ENCODE measurements around the gene SLC9A9.
"Not testable (repeated sequence)": the region's sequence is repeated elsewhere in the genome, so short reads cannot be mapped to it uniquely, and the experiment has no call there.

The SLC9A9 gene

DNA sequence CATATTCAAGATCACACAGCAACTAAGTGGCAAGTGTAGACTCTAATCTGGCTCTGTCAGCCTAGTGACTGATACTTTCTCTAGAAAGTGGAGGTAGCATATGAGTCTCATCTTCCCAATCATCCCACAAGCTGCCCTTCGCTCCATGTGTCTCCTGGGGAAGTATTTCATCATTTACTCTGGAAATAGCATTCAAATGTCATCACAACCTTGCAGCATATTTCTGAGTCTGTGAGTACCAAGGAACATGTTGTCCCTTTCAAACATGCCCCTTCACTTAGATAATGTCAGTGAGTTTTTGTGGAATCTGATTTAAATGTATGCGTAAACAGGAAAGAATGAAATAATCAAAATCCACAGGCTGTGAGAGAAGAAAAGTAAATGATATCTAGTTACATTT lies 322.9 kb downstream of the SLC9A9 start:
- no peaks in the 10 kb centered on the region for H3K79me1 ChIP-seq (ENCODE audit: low read length)
- H3K23ac ChIP-seq (ENCODE audit: low read length), result no peak overlapping the region
- no peak overlapping the region for H2AK5ac ChIP-seq (ENCODE audit: low read length)
- H3K4me1 ChIP-seq (ENCODE audit: control insufficient read depth, low read depth, low read length), result no peaks in the 10 kb centered on the region
- no peak overlapping the region for H2BK5ac ChIP-seq (ENCODE audit: low read length)
- H3K27ac ChIP-seq (ENCODE audit: low read depth, low read length), result no peak overlapping the region
- no peak overlapping the region for H3K4ac ChIP-seq (ENCODE audit: low read depth, low read length)
- no peak overlapping the region for H3K4me2 ChIP-seq (ENCODE audit: low read length)
- no peak overlapping the region for H3K4me3 ChIP-seq (ENCODE audit: low read length)
- no peak overlapping the region for H4K8ac ChIP-seq (ENCODE audit: low read depth, low read length)
- no CpG with 5 or more reads among the region's 2 CpGs for WGBS (ENCODE audit: extremely low coverage, insufficient coverage, low lambda C conversion rate)
- no peaks in the 10 kb centered on the region for H3K36me3 ChIP-seq (ENCODE audit: control insufficient read depth, insufficient read depth, low read length)
- H3K9ac ChIP-seq (ENCODE audit: low read length), result no peak overlapping the region
- peak; percentile 37 for DNase-seq
- H4K5ac ChIP-seq (ENCODE audit: low read length), result no peak overlapping the region
- no peak overlapping the region for H2BK15ac ChIP-seq (replicated peaks; ENCODE audit: low read depth)
- H3K18ac ChIP-seq (ENCODE audit: low read length), result no peak overlapping the region
- H3K56ac ChIP-seq (ENCODE audit: low read length), result no peak overlapping the region
- H3K79me2 ChIP-seq (ENCODE audit: control insufficient read depth, insufficient read depth, low read length), result no peaks in the 10 kb centered on the region
- no peak overlapping the region for H2BK120ac ChIP-seq (ENCODE audit: low read depth, low read length)
- H3K27me3 ChIP-seq (ENCODE audit: insufficient read depth, low read length, poor library complexity), result no peaks in the 10 kb centered on the region

DNA sequence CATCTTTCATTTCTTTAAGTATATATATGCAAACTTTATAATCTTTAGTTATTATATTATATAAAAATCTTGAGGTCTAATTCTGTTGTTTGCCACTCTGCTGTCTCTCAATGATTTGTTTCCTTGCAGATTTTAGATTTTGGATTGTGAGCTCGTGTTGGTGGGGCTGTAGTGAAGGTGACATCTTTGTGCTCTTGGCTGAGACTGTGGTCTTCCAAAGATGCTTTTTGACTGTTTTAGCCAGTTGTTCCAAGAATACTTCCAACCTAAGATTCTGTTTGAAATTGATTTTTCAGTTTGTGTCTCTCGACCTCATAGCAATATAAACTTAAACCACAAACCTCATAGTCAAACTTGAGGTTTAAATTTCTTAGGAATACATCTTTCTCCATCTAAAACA lies 326.5 kb downstream of the SLC9A9 start:
- Histone ChIP-seq H2BK120ac (ENCODE audit: low read depth, low read length) (no peak overlapping the region), H2BK5ac (ENCODE audit: low read length) (no peak overlapping the region), H3K27ac (ENCODE audit: low read depth, low read length) (no peak overlapping the region), H3K9ac (ENCODE audit: low read length) (no peak overlapping the region), H3K56ac (ENCODE audit: low read length) (no peak overlapping the region), H3K79me2 (ENCODE audit: control insufficient read depth, insufficient read depth, low read length) (no peaks in the 10 kb centered on the region), H3K36me3 (ENCODE audit: control insufficient read depth, insufficient read depth, low read length) (no peaks in the 10 kb centered on the region), H3K4me2 (ENCODE audit: low read length) (no peak overlapping the region), H3K27me3 (ENCODE audit: insufficient read depth, low read length, poor library complexity) (no peaks in the 10 kb centered on the region), H3K79me1 (ENCODE audit: low read length) (no peaks in the 10 kb centered on the region), H2AK5ac (ENCODE audit: low read length) (no peak overlapping the region), H2BK15ac (replicated peaks; ENCODE audit: low read depth) (no peak overlapping the region), H3K4ac (ENCODE audit: low read depth, low read length) (no peak overlapping the region), H4K8ac (ENCODE audit: low read depth, low read length) (no peak overlapping the region), H4K5ac (ENCODE audit: low read length) (no peak overlapping the region), H3K23ac (ENCODE audit: low read length) (no peak overlapping the region), H3K4me1 (ENCODE audit: control insufficient read depth, low read depth, low read length) (no peaks in the 10 kb centered on the region), H3K18ac (ENCODE audit: low read length) (no peak overlapping the region), H3K4me3 (ENCODE audit: low read length) (no peak overlapping the region)
- WGBS (ENCODE audit: extremely low coverage, insufficient coverage, low lambda C conversion rate), result no CpG with 5 or more reads among the region's 2 CpGs
- no peak for DNase-seq

DNA sequence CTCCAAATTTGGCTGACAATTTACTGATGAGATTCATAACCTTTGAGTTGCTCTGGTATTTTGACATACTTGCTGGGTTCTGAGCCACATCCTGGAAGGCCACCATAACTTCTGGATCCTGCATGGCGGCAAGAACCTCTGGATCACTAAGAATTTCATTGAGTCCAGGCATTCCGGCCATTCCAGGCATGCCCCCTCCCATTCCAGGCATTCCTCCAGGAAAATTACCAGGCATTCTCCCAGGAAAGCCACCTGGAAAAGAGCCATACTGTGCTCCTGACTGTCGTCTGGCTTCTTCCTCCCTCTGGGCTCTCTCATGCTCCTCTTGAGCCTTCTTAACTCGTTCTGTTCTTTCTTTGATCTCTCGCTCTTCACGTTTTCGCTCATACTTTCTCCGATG lies 331.1 kb downstream of the SLC9A9 start:
- H4K5ac ChIP-seq (ENCODE audit: low read length); H4K8ac ChIP-seq (ENCODE audit: low read depth, low read length); H3K56ac ChIP-seq (ENCODE audit: low read length); H3K4me1 ChIP-seq (ENCODE audit: control insufficient read depth, low read depth, low read length); H3K18ac ChIP-seq (ENCODE audit: low read length); H3K27me3 ChIP-seq (ENCODE audit: insufficient read depth, low read length, poor library complexity); H2BK15ac ChIP-seq (replicated peaks; ENCODE audit: low read depth); H3K4ac ChIP-seq (ENCODE audit: low read depth, low read length); H3K23ac ChIP-seq (ENCODE audit: low read length); H3K9ac ChIP-seq (ENCODE audit: low read length); H3K27ac ChIP-seq (ENCODE audit: low read depth, low read length); H3K4me3 ChIP-seq (ENCODE audit: low read length); H3K79me1 ChIP-seq (ENCODE audit: low read length); H2AK5ac ChIP-seq (ENCODE audit: low read length); H2BK120ac ChIP-seq (ENCODE audit: low read depth, low read length); H3K36me3 ChIP-seq (ENCODE audit: control insufficient read depth, insufficient read depth, low read length); H2BK5ac ChIP-seq (ENCODE audit: low read length); H3K4me2 ChIP-seq (ENCODE audit: low read length); H3K79me2 ChIP-seq (ENCODE audit: control insufficient read depth, insufficient read depth, low read length): not testable (repeated sequence)
- peak; percentile 79 for DNase-seq
- WGBS (ENCODE audit: extremely low coverage, insufficient coverage, low lambda C conversion rate), result no CpG with 5 or more reads among the region's 8 CpGs

DNA sequence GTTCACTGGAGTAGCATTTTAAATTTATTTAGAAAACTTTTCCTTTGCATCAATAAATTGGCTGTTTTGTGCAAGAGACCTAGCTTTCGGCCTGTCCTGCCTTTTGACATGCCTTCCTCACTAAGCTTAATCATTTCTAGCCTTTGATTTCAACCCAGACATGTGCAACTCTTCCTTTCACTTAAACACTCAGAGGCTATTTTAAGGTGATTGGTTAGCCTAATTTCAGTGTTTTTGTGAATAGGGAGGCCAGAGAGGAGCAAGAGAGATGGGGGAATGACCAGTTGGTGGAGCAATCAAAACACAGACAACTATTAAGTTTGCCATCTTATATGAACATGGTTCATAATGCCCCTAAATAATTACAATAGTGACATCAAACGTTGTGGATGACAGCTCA lies 333.4 kb downstream of the SLC9A9 start:
- H3K79me2 ChIP-seq (ENCODE audit: control insufficient read depth, insufficient read depth, low read length), result no peaks in the 10 kb centered on the region
- H3K27me3 ChIP-seq (ENCODE audit: insufficient read depth, low read length, poor library complexity), result no peaks in the 10 kb centered on the region
- H3K23ac ChIP-seq (ENCODE audit: low read length), result no peak overlapping the region
- H2BK5ac ChIP-seq (ENCODE audit: low read length), result no peak overlapping the region
- H3K79me1 ChIP-seq (ENCODE audit: low read length), result no peaks in the 10 kb centered on the region
- no peak for DNase-seq
- H4K8ac ChIP-seq (ENCODE audit: low read depth, low read length), result no peak overlapping the region
- H3K4me3 ChIP-seq (ENCODE audit: low read length), result no peak overlapping the region
- no peaks in the 10 kb centered on the region for H3K36me3 ChIP-seq (ENCODE audit: control insufficient read depth, insufficient read depth, low read length)
- H4K5ac ChIP-seq (ENCODE audit: low read length), result no peak overlapping the region
- no peak overlapping the region for H3K18ac ChIP-seq (ENCODE audit: low read length)
- no peak overlapping the region for H2BK120ac ChIP-seq (ENCODE audit: low read depth, low read length)
- H3K4me1 ChIP-seq (ENCODE audit: control insufficient read depth, low read depth, low read length), result no peaks in the 10 kb centered on the region
- no peak overlapping the region for H3K4ac ChIP-seq (ENCODE audit: low read depth, low read length)
- no CpG with 5 or more reads among the region's 2 CpGs for WGBS (ENCODE audit: extremely low coverage, insufficient coverage, low lambda C conversion rate)
- H2AK5ac ChIP-seq (ENCODE audit: low read length), result no peak overlapping the region
- no peak overlapping the region for H3K9ac ChIP-seq (ENCODE audit: low read length)
- no peak overlapping the region for H3K56ac ChIP-seq (ENCODE audit: low read length)
- no peak overlapping the region for H3K27ac ChIP-seq (ENCODE audit: low read depth, low read length)
- no peak overlapping the region for H3K4me2 ChIP-seq (ENCODE audit: low read length)
- no peak overlapping the region for H2BK15ac ChIP-seq (replicated peaks; ENCODE audit: low read depth)

DNA sequence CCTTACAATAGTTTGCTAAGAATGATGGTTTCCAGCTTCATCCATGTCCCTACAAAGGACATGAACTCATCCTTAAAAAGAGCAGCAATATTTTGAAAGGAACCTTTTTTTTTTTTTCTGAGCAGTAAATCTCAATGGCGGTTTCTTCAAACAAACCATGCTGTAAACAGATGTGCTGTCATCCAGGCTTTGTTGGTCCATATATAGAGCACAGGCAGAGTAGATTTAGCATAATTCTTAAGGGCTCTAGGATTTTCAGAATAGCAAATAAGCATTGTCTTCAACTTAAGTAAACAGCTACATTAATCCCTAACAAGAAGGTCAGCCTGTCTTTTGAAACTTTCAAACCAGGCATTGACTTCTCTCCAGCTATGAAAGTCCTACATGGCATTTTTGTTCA lies 334.2 kb downstream of the SLC9A9 start:
- Histone ChIP-seq H3K23ac (ENCODE audit: low read length) (no peak overlapping the region), H3K79me1 (ENCODE audit: low read length) (no peaks in the 10 kb centered on the region), H2BK5ac (ENCODE audit: low read length) (no peak overlapping the region), H3K4me1 (ENCODE audit: control insufficient read depth, low read depth, low read length) (no peaks in the 10 kb centered on the region), H3K4ac (ENCODE audit: low read depth, low read length) (no peak overlapping the region), H4K5ac (ENCODE audit: low read length) (no peak overlapping the region), H3K79me2 (ENCODE audit: control insufficient read depth, insufficient read depth, low read length) (no peaks in the 10 kb centered on the region), H2BK15ac (replicated peaks; ENCODE audit: low read depth) (no peak overlapping the region), H3K18ac (ENCODE audit: low read length) (no peak overlapping the region), H3K4me2 (ENCODE audit: low read length) (no peak overlapping the region), H2AK5ac (ENCODE audit: low read length) (no peak overlapping the region), H3K36me3 (ENCODE audit: control insufficient read depth, insufficient read depth, low read length) (no peaks in the 10 kb centered on the region), H4K8ac (ENCODE audit: low read depth, low read length) (no peak overlapping the region), H3K56ac (ENCODE audit: low read length) (no peak overlapping the region), H3K27me3 (ENCODE audit: insufficient read depth, low read length, poor library complexity) (no peaks in the 10 kb centered on the region), H3K27ac (ENCODE audit: low read depth, low read length) (no peak overlapping the region), H2BK120ac (ENCODE audit: low read depth, low read length) (no peak overlapping the region), H3K9ac (ENCODE audit: low read length) (no peak overlapping the region), H3K4me3 (ENCODE audit: low read length) (no peak overlapping the region)
- no peak for DNase-seq
- WGBS (ENCODE audit: extremely low coverage, insufficient coverage, low lambda C conversion rate), result no CpG with 5 or more reads among the region's 1 CpG

DNA sequence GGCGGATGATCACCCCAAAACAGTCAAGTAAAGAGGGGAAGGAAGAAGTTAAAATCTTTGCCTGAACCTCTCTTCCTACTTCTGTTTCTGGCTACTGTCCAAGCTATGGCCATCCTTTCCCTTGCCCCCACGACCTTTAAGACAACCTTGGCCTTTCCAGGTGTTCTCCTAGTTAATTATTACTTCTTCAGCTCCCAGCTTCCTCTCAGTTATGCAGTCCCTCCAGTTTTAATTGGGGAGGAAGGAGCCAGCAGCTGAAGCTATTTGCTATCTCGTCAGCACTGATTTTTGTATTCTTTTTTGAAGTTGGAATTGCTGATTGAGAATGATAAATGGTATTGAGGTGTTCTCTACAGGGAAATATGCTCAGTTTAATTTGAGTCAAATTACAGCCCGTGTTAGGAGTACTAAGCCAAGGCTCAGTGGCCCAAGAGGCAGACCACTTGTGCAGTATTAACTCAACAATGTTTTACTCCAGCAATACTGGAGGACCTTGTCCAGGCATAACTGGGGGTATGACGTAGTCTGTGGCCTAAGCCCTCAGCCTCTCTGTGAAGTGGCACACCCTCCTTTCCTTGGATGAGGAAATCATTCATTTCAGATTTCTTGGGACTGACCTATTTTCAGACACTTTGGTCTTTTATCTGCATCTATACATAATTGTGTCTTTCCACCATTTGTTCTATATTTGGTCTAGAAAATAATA lies 336.9 kb downstream of the SLC9A9 start:
- no peak overlapping the region for H3K18ac ChIP-seq (ENCODE audit: low read length)
- no peaks in the 10 kb centered on the region for H3K36me3 ChIP-seq (ENCODE audit: control insufficient read depth, insufficient read depth, low read length)
- no peaks in the 10 kb centered on the region for H3K79me2 ChIP-seq (ENCODE audit: control insufficient read depth, insufficient read depth, low read length)
- H3K4me2 ChIP-seq (ENCODE audit: low read length), result no peak overlapping the region
- no peaks in the 10 kb centered on the region for H3K79me1 ChIP-seq (ENCODE audit: low read length)
- no peaks in the 10 kb centered on the region for H3K27me3 ChIP-seq (ENCODE audit: insufficient read depth, low read length, poor library complexity)
- H2BK5ac ChIP-seq (ENCODE audit: low read length), result no peak overlapping the region
- H2AK5ac ChIP-seq (ENCODE audit: low read length), result no peak overlapping the region
- H3K9ac ChIP-seq (ENCODE audit: low read length), result no peak overlapping the region
- no peak overlapping the region for H4K8ac ChIP-seq (ENCODE audit: low read depth, low read length)
- DNase-seq, result no peak
- no peak overlapping the region for H2BK15ac ChIP-seq (replicated peaks; ENCODE audit: low read depth)
- no CpG with 5 or more reads among the region's 5 CpGs for WGBS (ENCODE audit: extremely low coverage, insufficient coverage, low lambda C conversion rate)
- H2BK120ac ChIP-seq (ENCODE audit: low read depth, low read length), result no peak overlapping the region
- no peak overlapping the region for H4K5ac ChIP-seq (ENCODE audit: low read length)
- H3K4me1 ChIP-seq (ENCODE audit: control insufficient read depth, low read depth, low read length), result no peaks in the 10 kb centered on the region
- no peak overlapping the region for H3K56ac ChIP-seq (ENCODE audit: low read length)
- H3K27ac ChIP-seq (ENCODE audit: low read depth, low read length), result no peak overlapping the region
- H3K4me3 ChIP-seq (ENCODE audit: low read length), result no peak overlapping the region
- no peak overlapping the region for H3K4ac ChIP-seq (ENCODE audit: low read depth, low read length)
- H3K23ac ChIP-seq (ENCODE audit: low read length), result no peak overlapping the region
